ENCODE measurements around the gene ASAP3.

The ASAP3 gene

GRCh38 chr1:23483321-23484252, at the start of gene ASAP3:
TSS of gene ASAP3 (minus strand) at chr1:23484179. CDS start at chr1:23484133, 46 bp downstream.
- TF ChIP-seq EZH2phosphoT487 (conservative IDR thresholded peaks at IDR 0.05; ENCODE audit: low read length): no peak
- TF ChIP-seq CTCF (IDR thresholded peaks at IDR 0.05; ENCODE audit: insufficient read depth, low read length, poor library complexity, severe bottlenecking): no peak
- Histone ChIP-seq H4K20me1 (ENCODE audit: low read depth, low read length) (no peaks in the 10 kb centered on the region), H3K36me3 (ENCODE audit: low read length) (no peaks in the 10 kb centered on the region), H3K4me2 (ENCODE audit: low read depth, low read length, poor library complexity, severe bottlenecking) (peak within 1 kb of the TSS; percentile 72), H3K4me3 (ENCODE audit: insufficient read depth, low read length, poor library complexity, severe bottlenecking) (peak within 1 kb of the TSS; percentile 64), H3K27me3 (ENCODE audit: low read length) (no peaks in the 10 kb centered on the region), H3F3A (ENCODE audit: insufficient read depth) (no peaks in the 10 kb centered on the region), H3K9me3 (ENCODE audit: insufficient read depth, low read length) (no peaks in the 10 kb centered on the region), H3K79me2 (ENCODE audit: insufficient read depth, low read length) (no peaks in the 10 kb centered on the region), H3K9ac (ENCODE audit: low read length) (peak within 1 kb of the TSS; percentile 50), H2AFZ (ENCODE audit: low read depth, low read length, severe bottlenecking) (peak within 1 kb of the TSS; percentile 87), H3K9me2 (replicated peaks; ENCODE audit: insufficient read depth, low read length) (no peaks in the 10 kb centered on the region), H3K27ac (ENCODE audit: low read depth, low read length) (no peak within 1 kb of the TSS)

GRCh38 chr1:23533246-23534023, 49.5 kb upstream of the ASAP3 start:
- no peak overlapping the region for H2AFZ ChIP-seq (ENCODE audit: low read depth, low read length, severe bottlenecking)
- no peaks in the 10 kb centered on the region for H4K20me1 ChIP-seq (ENCODE audit: low read depth, low read length)
- H3K9me2 ChIP-seq (replicated peaks; ENCODE audit: insufficient read depth, low read length): no peaks in the 10 kb centered on the region
- H3K9me3 ChIP-seq (ENCODE audit: insufficient read depth, low read length): no peaks in the 10 kb centered on the region
- no peaks in the 10 kb centered on the region; the same call in 1 of the 2 replicates for H3K36me3 ChIP-seq (ENCODE audit: low read length)
- no peaks in the 10 kb centered on the region for H3K27me3 ChIP-seq (ENCODE audit: low read length)
- no peak overlapping the region for H3K9ac ChIP-seq (ENCODE audit: low read length)
- TF ChIP-seq EZH2phosphoT487 (conservative IDR thresholded peaks at IDR 0.05; ENCODE audit: low read length) (no peak), CTCF (IDR thresholded peaks at IDR 0.05; ENCODE audit: insufficient read depth, low read length, poor library complexity, severe bottlenecking) (no peak)
- H3K4me2 ChIP-seq (ENCODE audit: low read depth, low read length, poor library complexity, severe bottlenecking): no peak overlapping the region
- peaks cover 23% of the 10 kb centered on the region for H3K79me2 ChIP-seq (ENCODE audit: insufficient read depth, low read length)
- H3K4me3 ChIP-seq (ENCODE audit: insufficient read depth, low read length, poor library complexity, severe bottlenecking): no peak overlapping the region
- H3F3A ChIP-seq (ENCODE audit: insufficient read depth): peaks cover 24% of the 10 kb centered on the region
- no peak overlapping the region for H3K27ac ChIP-seq (ENCODE audit: low read depth, low read length)

- H3K27ac ChIP-seq (ENCODE audit: low read depth, low read length): no peak overlapping the region
- H3K79me2 ChIP-seq (ENCODE audit: insufficient read depth, low read length): peaks cover 41% of the 10 kb centered on the region
- H3K4me3 ChIP-seq (ENCODE audit: insufficient read depth, low read length, poor library complexity, severe bottlenecking): peak overlapping the region; percentile 35
- no peaks in the 10 kb centered on the region for H3K27me3 ChIP-seq (ENCODE audit: low read length)
- H2AFZ ChIP-seq (ENCODE audit: low read depth, low read length, severe bottlenecking): no peak overlapping the region
- TF ChIP-seq CTCF (IDR thresholded peaks at IDR 0.05; ENCODE audit: insufficient read depth, low read length, poor library complexity, severe bottlenecking) (no peak), EZH2phosphoT487 (conservative IDR thresholded peaks at IDR 0.05; ENCODE audit: low read length) (no peak)
- H3K9ac ChIP-seq (ENCODE audit: low read length): peak overlapping the region; percentile 96
- H3K9me2 ChIP-seq (replicated peaks; ENCODE audit: insufficient read depth, low read length): no peaks in the 10 kb centered on the region
- H3K36me3 ChIP-seq (ENCODE audit: low read length): no peaks in the 10 kb centered on the region; the same call in 1 of the 2 replicates
- no peaks in the 10 kb centered on the region for H4K20me1 ChIP-seq (ENCODE audit: low read depth, low read length)
- no peaks in the 10 kb centered on the region for H3K9me3 ChIP-seq (ENCODE audit: insufficient read depth, low read length)
- peak overlapping the region; percentile 65 for H3K4me2 ChIP-seq (ENCODE audit: low read depth, low read length, poor library complexity, severe bottlenecking)
- H3F3A ChIP-seq (ENCODE audit: insufficient read depth): peaks cover 36% of the 10 kb centered on the region
These were observed 47.6 kb upstream of the ASAP3 start for GRCh38 chr1:23531562-23532094.

All from SU-DHL-6 (cell line).